RKO (cell line): ENCODE results near the gene MRTFA.
"Not testable (repeated sequence)": the region's sequence is repeated elsewhere in the genome, so short reads cannot be mapped to it uniquely, and the experiment has no call there.

Experiments used
- DNase-seq: peaks from one replicate; pipeline ENCODE4 v3.0.0-alpha.2; 2016; ENCODE audit warnings: low spot score

Gene MRTFA

GRCh38 chr22:40636380-40637182 lies at the start of gene MRTFA:
Gene MRTFA, minus strand, starts transcription at chr22:40636719.
- peak; percentile 99 for DNase-seq

DNA sequence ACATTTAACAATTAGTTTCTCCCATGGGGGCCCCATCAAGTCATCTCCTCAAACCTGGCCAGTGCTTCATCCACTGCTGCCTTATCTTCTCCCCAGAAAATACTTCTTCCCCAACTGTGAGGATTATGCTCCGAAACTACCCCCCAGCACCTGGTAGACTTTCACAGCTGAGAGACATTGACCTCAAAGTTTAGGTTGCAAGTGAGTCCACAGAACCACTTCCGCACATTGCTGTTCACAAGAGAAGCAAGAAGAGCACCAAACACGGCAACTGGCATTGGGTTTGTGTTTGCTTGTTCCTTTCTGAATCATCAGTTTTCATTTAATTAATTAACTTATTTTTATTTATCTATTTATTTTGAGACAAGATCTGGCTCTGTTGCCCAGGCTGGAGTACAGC lies 48.9 kb upstream of the MRTFA start:
- DNase-seq: no peak

DNA sequence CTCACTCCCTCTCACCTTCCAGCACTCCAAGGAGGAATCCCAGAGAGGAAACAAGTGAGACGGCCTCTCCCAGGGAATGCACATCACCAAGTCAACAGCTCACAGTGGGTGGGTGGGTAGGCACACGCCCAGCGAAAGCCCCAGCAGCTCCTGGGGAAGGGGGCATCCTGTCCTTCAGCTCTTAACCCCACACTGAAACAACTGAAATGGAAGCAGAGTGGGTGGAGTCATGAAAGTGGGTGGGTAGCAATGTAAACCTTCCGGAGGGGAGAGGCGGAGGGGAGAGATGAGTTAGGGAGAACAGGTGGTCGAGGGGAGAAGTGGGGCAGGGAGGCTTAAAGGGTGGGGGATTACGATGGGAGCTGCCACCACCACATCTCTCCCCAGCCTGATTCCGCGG lies 48.2 kb upstream of the MRTFA start:
- no peak for DNase-seq

- no peak for DNase-seq
These were observed 44.9 kb upstream of the MRTFA start for GRCh38 chr22:40681451-40681850.

DNA sequence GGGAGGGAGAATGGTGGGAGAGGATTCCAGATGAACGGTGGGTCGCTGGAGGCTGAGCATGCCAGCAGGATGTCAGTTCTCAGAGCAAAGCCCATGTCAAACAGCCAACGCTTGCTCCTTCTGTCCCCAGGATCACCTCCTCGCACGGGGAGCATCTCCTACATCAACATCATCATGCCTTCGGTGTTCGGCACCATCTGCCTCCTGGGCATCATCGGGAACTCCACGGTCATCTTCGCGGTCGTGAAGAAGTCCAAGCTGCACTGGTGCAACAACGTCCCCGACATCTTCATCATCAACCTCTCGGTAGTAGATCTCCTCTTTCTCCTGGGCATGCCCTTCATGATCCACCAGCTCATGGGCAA lies 44.3 kb upstream of the MRTFA start:
- DNase-seq: no peak

DNA sequence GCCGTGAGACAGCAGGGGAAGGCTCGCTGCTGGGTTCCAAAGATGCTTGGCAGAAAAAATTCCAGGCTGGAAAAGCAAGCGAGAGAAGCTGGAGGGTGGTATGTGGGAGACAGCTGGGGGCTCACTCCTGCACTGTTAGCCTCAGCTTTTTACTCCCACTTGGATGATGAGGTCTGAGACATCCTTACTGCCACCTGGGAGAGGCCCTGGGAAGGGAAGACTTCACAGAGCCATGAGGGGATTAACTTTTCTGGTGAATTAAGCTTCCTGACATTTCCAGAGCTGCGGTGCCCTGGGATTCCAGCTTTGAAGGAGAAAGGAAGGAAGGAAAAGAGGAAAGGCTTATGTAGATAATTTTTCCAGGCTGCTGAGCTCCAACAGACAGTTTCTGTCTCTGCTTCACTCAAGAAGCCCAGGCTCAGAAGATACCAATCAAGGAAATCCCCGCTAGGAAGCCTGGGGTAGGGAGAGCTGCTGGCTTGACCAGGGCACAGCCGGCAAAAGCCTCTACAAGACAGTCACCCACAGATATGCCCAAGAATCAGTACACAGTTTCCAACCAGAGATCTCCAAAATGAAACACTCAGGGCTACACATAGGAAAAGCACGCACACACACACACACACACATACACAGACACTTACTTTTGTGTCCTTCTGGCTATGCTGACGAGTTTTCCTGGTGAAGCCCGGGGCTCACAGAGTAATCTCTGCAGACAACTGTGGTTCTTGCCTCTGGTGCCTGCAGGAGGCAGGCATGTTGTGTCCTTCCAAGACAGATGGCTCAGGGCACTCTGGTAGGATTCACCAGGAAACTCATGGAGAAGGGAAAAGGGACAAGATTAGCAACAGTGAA lies 43.7 kb upstream of the MRTFA start:
- DNase-seq: no peak

- DNase-seq: no peak
These were observed 42.9 kb upstream of the MRTFA start, which contains the start of gene MCHR1 for GRCh38 chr22:40679249-40679963. Gene MCHR1, plus strand, starts transcription at chr22:40679484. Its CDS starts 169 bp downstream, at chr22:40679653.

- no peak for DNase-seq
These were observed 42.2 kb upstream of the MRTFA start for GRCh38 chr22:40678493-40679248.

GRCh38 chr22:40676644-40677043 lies 40.1 kb upstream of the MRTFA start:
- no peak for DNase-seq

GRCh38 chr22:40676166-40676565 lies 39.6 kb upstream of the MRTFA start:
- DNase-seq: not testable (repeated sequence)

GRCh38 chr22:40674274-40674673 lies 37.8 kb upstream of the MRTFA start:
- no peak for DNase-seq

DNA sequence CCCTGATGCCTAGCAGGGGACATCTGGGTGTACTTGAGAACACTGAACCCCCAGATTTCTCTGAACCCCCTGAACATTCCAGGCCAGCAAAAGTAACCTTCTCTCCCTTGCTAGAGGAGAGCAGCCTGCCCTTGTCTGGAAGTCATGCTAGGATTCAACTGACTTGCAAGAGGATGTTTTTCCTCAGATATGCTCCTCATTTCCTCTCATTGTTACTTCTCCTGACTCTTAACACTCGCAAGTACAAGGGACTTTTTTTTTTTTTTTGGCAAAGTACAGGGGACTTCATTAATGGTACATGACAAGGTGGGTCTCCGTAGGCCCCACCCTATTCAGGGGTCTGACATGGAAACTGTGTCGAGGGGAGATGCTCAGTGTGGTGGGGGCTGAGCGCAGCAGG lies 36.5 kb upstream of the MRTFA start:
- DNase-seq: no peak

DNA sequence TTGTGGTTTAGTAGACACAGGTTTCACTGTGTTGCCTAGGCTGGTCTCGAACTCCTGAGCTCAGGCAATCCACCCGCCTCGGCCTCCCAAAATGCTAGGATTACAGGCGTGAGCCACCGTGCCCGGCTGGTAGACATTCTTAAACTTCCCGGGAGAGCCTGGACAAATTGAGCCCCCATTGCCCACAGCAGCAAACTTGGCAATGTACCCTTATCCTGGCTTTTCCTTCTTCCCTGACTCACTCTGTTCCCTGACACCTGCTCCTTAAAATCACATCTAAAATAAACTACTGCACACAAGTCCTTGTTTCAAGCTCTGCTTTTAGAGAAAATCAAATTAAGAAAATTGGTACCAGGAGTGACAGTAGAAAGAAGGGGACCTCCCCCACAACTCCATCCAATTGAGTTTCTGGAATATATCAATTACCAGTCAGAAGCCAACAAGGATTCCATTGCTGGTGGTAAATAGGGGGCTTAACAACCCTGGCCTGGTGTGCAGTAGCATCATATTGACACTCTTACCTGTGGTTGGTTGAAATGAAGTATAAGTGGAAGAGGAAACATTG lies 35.4 kb upstream of the MRTFA start:
- no peak for DNase-seq

- DNase-seq: no peak
These were observed 34.9 kb upstream of the MRTFA start for GRCh38 chr22:40671369-40671768.

DNA sequence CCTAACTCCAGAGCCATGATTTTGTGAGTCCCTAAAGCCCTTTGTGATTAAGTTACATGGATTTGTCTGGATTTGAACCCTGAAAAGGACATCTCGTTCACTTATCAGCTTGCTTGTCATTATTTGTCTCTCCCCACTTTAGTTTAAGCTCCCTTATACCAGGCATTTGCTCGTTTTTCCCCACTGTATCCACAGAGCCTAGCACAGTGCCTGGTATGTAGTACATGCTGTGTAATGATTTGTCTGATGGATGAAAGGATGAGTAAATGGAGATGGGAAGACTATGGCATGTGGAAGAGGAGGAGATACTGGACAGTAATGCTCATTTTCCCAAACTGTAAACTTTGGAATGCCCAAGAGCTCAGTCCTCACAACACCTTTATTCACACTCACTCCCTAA lies 33.5 kb upstream of the MRTFA start:
- DNase-seq: no peak

GRCh38 chr22:40668611-40669411 lies 32.3 kb upstream of the MRTFA start:
- peak; percentile 55 for DNase-seq

DNA sequence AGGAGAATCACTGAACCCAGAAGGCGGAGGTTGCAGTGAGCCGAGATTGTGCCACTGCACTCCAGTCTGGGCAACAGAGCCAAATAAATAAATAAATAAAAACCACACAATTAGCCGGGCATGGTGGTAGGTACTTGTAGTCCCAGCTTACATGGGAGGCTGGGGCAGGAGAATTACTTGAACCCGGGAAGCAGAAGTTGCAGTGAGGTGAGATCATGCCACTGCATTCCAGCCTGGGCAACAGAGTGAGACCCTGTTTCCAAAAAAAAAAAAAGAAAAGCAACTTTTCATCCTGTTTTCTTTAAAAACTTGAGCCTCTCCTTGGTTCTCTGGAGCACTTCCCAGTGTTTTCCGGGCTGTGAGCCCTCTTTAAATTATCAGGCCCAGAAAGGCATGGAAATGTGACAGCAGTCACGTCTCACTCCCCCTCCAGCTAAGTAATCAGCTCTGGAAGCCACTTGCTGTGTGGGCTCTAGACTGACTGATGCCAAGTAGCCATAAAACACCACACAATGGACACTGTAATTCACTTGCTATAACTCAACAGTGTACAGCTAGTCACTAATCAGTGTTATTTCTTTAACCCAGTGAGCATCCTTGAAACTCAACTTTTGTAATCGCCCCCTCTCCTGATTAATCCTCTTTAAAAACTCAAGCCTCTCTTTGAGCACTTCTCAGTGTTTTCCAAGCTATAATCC lies 29.8 kb upstream of the MRTFA start:
- no peak for DNase-seq

GRCh38 chr22:40665312-40665711 lies 28.8 kb upstream of the MRTFA start:
- no peak for DNase-seq

DNA sequence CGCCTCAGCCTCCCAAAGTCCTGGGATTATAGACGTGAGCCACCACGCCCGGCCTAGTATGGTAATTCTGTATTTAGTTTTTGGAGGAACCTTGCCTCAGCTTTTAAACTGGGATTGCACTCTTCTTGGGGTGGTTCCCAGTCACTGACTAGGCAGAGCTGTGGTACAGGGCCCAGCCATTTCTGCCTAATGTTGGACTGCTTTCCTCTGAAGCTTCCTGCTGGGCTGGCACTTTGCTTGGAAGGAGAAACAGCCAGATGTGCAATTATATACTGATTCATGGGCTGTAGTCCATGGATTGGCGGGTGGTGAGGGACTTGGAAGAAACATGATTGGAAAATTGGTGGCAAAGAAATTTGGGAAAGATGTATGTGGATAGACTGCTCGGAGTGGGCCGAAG lies 25.2 kb upstream of the MRTFA start:
- DNase-seq: no peak

DNA sequence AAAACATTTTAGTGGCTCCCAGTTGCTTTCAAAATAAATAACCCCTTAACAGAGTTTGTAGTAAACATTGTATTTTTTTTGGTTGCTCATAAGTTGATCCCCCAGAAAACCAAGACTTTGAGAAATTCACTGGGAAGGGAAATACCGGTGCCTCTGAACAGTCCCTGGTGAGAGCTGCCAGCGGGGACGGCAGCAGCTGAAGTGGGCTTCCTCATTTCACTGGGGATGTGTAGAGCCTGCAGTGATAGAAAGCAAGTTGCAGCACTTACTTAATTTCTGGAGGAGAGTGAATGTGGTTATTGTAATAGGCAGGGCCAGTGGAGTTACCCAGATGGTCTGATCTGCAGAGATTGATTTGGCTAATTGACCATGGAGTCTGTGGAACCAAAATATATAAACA lies 24.2 kb upstream of the MRTFA start:
- no peak for DNase-seq
